ENCODE measurements around the gene ACAP3.

The ACAP3 gene

DNA sequence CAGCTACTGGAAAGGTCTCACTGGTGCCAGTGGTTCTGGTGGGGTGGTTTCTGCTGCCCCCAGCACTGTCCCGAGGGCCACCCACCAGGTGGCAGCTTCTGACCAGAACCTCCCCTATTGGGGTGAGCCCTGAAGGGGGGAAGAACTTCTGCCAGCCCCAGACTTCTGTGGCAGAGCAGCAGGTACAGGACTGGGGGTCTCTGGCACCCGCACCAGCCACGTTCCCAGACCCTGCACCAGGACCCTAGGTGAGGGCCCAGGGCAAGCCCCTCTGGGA lies 2.3 kb upstream of the ACAP3 start:
- no peak overlapping the region for H3K4me3 ChIP-seq (ENCODE audit: low read depth, low read length)
- TF ChIP-seq, protein P1, sequence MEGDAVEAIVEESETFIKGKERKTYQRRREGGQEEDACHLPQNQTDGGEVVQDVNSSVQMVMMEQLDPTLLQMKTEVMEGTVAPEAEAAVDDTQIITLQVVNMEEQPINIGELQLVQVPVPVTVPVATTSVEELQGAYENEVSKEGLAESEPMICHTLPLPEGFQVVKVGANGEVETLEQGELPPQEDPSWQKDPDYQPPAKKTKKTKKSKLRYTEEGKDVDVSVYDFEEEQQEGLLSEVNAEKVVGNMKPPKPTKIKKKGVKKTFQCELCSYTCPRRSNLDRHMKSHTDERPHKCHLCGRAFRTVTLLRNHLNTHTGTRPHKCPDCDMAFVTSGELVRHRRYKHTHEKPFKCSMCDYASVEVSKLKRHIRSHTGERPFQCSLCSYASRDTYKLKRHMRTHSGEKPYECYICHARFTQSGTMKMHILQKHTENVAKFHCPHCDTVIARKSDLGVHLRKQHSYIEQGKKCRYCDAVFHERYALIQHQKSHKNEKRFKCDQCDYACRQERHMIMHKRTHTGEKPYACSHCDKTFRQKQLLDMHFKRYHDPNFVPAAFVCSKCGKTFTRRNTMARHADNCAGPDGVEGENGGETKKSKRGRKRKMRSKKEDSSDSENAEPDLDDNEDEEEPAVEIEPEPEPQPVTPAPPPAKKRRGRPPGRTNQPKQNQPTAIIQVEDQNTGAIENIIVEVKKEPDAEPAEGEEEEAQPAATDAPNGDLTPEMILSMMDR (IDR thresholded peaks at IDR 0.05; ENCODE audit: low read depth, low read length) = no peak

DNA sequence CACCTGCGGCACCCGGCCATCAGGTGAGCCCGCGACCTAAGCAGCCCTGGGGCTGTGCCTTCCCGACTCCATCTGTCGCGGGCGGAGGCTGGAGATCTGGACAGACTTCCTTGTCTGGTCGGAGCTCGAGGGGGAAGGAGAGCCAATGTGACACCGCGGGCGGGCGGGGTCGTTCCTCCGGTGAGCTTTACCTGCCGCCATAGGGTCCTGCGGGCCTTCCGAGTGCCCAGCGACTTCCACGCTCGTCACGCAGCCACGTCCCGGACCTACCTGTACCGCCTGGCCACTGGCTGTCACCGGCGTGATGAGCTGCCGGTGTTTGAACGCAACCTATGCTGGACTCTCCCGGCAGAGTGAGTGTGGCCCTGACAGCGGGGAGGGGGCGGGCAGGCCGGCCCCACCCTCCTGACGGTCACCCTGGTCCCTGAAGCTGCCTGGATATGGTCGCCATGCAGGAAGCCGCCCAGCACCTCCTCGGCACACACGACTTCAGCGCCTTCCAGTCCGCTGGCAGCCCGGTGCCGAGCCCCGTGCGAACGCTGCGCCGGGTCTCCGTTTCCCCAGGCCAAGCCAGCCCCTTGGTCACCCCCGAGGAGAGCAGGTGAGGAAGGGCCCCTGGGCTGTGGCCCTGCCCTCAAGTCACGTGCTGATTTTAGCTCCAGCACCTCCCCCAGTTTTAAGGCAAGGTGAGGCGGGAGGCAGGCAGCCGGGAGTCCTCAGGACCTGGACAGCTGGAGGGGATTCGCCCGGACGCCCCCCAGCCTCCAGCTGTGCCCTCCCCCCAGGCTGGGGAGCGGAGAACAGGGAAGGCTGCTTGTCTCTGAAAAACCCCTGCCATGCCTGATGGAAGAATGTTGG lies 1.8 kb upstream of the ACAP3 start:
- H3K4me3 ChIP-seq (ENCODE audit: low read depth, low read length) = peak overlapping the region; percentile 75
- TF ChIP-seq, protein P1 (IDR thresholded peaks at IDR 0.05; ENCODE audit: low read depth, low read length) = no peak

DNA sequence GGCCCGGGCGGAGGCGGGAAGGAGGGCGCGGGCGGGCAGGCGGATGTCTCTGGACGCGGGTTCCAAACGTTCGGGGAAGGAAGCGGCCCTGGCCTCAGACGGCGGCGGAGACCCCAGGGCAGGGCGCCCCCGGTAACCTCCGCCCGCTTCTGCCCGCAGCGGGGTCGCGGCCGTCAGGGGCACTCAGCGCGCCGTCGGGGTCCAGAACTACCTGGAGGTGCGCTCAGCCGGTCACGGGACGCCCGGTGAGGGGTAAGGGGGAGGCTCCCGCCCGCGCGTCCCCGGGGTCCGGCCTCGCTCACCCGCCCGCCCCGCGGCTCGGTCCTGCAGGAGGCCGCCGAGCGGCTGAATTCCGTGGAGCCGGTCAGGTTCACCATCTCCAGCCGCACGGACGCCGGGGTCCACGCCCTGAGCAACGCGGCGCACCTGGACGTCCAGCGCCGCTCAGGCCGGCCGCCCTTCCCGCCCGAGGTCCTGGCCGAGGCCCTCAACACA lies 1.1 kb upstream of the ACAP3 start:
- TF ChIP-seq, protein P1 (IDR thresholded peaks at IDR 0.05; ENCODE audit: low read depth, low read length) = no peak
- peak overlapping the region; percentile 75 for H3K4me3 ChIP-seq (ENCODE audit: low read depth, low read length)

DNA sequence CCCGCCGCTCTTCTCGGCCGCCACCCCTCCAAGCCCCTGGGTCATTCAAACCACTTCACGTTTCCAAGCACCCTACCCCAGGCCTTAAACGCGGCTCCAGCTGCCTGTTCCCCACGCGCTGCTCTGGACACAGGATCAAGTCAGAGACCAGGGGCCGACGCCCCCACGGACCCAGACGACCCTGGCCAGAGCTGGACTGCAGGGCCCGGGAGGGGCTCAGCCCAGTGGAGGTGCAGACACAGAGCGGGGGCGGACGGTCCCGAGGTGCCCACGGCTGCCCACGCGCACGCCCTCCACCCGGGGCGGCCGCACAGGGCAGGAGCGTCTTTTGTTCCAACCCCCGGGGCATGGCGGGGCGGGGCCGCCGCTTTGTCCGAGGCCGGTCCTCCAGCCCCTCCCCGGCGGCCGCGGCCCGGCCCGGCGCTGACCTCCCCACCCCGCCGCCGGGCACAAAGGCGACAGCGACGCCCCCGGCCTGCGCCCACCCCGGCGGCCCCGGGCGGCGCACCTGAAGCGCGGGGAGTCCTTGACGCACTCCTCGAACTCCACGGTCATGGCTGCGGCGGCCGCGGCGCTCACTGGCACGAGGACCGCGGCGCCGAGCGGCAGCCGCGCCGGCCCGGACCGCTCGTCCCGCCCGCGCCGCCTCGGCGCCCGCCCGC lies 338 bp downstream of the ACAP3 start:
- H3K4me3 ChIP-seq (ENCODE audit: low read depth, low read length) = peak overlapping the region; percentile 87
- TF ChIP-seq, protein P1 (IDR thresholded peaks at IDR 0.05; ENCODE audit: low read depth, low read length) = no peak

DNA sequence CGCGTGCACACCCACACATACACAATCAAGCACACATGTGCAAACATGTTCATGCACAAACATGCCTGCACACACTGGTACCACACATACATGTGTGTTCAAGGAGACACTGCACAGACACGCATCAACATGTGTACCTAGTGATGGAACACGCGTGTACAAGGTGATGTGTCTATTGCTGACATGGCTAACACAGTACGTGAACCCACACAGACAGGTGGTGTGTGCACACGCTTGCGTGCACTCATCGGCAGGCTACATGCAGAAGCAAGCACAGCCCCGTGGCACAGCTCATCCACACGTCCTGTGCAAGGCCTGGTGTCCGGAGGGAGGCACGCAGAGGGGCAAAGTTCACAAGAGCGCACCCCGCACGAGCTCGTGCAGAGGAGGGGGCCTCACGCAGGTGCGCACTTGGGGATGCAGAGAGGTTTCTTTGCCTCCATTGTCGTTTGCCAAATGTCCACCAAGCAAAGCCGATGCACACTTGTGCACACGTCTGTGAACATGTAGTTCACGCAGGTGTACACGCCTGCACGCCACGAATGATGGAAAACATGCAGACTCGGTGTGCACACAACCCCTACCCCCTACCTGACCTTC lies 969 bp downstream of the ACAP3 start:
- TF ChIP-seq, protein P1 (IDR thresholded peaks at IDR 0.05; ENCODE audit: low read depth, low read length) = no peak
- H3K4me3 ChIP-seq (ENCODE audit: low read depth, low read length) = peak overlapping the region; percentile 87

DNA sequence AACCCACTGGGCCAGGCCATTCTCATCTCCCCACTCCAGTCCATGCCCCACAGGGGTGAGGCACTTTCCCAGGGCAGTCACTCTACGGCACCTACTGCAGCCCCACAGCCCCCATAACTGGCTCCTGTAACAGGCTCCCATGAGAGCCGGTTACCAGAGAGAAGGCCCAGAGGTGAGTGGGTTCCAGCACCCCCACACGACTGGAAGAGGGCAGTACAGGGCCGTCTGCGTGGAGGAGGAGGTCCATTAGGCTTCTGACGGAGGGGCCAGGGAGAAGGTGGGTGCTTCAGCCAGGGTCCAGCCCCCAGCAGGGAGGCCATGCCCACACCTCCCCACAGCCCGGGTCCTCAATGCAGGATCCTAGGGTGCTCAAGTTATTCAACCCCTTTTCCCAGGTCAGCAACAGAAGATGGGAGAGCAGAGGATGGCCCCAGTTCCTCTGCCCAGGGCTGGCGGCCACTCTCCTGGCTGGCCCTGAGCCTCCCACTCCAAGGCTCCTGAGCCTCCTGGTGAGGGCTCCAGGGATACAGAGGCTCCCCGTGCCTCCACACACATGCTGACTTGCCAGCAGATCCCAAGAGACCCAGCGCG lies 1.6 kb downstream of the ACAP3 start:
- TF ChIP-seq, protein P1 (IDR thresholded peaks at IDR 0.05; ENCODE audit: low read depth, low read length) = no peak
- peak overlapping the region; percentile 87 for H3K4me3 ChIP-seq (ENCODE audit: low read depth, low read length)
